A172 (cell line): ENCODE data around the gene PRDM2. TPM values are rescaled to one million over a fixed set of nuclear protein-coding genes. Genes with fewer than 3 reads are reported as not detected.

Experiments used
- DNase-seq: peaks from one replicate; pipeline ENCODE4 v3.0.0-alpha.2; 2015; ENCODE audit warnings: low spot score
- total RNA-seq: library from RNA; depleted of rRNA; stranded (reverse); fragments of >200 nt; shearing (Covaris generic); gene quantifications from 2 replicates; pipeline ENCODE4 v1.2.3, GENCODE V29; 2014

PRDM2 gene
- total RNA-seq, 1 experiment from 2014 or later = 3.6 TPM

- DNase-seq = no peak
Observed at GRCh38 chr1:13732971-13733667, 33.1 kb downstream of the PRDM2 start.

- no peak for DNase-seq
Observed at GRCh38 chr1:13733711-13734110, 33.7 kb downstream of the PRDM2 start.

GRCh38 chr1:13735168-13735930 is 35.4 kb downstream of the PRDM2 start:
- no peak for DNase-seq

- DNase-seq = no peak
Observed at GRCh38 chr1:13737398-13737797, 37.4 kb downstream of the PRDM2 start.

GRCh38 chr1:13746342-13746741 is 46.4 kb downstream of the PRDM2 start:
- no peak for DNase-seq

- peak; percentile 79 for DNase-seq
Observed at GRCh38 chr1:13748610-13749505, 48.9 kb downstream of the PRDM2 start.

- peak; percentile 1 for DNase-seq
Observed at GRCh38 chr1:13749543-13750341, 49.8 kb downstream of the PRDM2 start.

GRCh38 chr1:13751458-13751871 is 51.5 kb downstream of the PRDM2 start:
- no peak for DNase-seq

- DNase-seq = no peak
Observed at GRCh38 chr1:13751985-13752384, 52.0 kb downstream of the PRDM2 start.

GRCh38 chr1:13752852-13753251 is 52.9 kb downstream of the PRDM2 start:
- no peak for DNase-seq

GRCh38 chr1:13753636-13754402 is 53.8 kb downstream of the PRDM2 start:
- no peak for DNase-seq

- no peak for DNase-seq
Observed at GRCh38 chr1:13754510-13755103, 54.6 kb downstream of the PRDM2 start.

- DNase-seq = no peak
Observed at GRCh38 chr1:13756557-13757315, 56.7 kb downstream of the PRDM2 start.

GRCh38 chr1:13757693-13758092 is 57.7 kb downstream of the PRDM2 start:
- no peak for DNase-seq

GRCh38 chr1:13759072-13759471 is 59.1 kb downstream of the PRDM2 start:
- DNase-seq = no peak

- DNase-seq = no peak
Observed at GRCh38 chr1:13760340-13760739, 60.4 kb downstream of the PRDM2 start.

- no peak for DNase-seq
Observed at GRCh38 chr1:13760921-13761320, 60.9 kb downstream of the PRDM2 start.

- no peak for DNase-seq
Observed at GRCh38 chr1:13761883-13762282, 61.9 kb downstream of the PRDM2 start.

- DNase-seq = no peak
Observed at GRCh38 chr1:13762642-13763041, 62.7 kb downstream of the PRDM2 start.
